Loucy (cell line): ENCODE data around the gene KRT8.

Source experiments
- EZH2phosphoT487 ChIP-seq: fragments of 200-600 bp; IDR thresholded peaks from 2 replicates; pipeline ENCODE4 v1.6.1; 2018; ENCODE audit warnings: antibody characterized with exemption, mild to moderate bottlenecking, moderate library complexity, borderline replicate concordance
- TF ChIP-seq, protein P1 (sequence below): fragments of 200-600 bp; sonication (generic); conservative IDR thresholded peaks from 2 replicates; pipeline ENCODE4 v1.5.1; 2014; ENCODE audit warnings: mild to moderate bottlenecking, antibody characterized with exemption, low read length

DNA sequence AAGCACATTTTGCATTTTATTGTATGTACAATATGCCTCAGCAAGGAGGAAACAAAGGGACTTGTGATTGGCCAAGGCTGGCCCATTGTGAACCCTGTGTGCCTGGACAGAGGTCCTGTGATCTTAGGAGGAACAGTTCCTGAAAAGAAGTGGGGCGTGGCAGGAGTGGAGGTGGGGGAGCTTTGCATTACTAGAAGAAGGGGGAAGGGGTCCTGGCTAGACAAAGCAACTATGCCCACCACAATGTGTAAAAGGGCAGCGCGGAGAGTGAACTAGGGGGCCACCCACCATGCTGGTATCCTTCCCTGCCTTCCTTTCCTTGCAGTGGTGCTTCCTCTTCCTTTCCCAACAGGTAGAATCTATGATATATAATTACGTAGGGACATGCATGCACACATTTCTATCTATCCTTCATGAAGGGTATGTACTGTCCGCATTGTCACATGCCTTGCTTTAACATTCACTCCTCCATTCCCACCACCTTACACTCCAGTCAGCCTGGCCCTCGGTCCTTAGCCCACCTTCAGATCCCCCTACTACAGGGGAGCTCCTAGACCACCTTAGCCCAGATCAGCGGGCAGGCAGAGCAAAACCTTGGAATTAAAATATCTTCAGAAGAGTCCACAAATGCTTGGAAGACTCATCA, 12.5 kb downstream of the KRT8 start:
- TF ChIP-seq, protein P1, sequence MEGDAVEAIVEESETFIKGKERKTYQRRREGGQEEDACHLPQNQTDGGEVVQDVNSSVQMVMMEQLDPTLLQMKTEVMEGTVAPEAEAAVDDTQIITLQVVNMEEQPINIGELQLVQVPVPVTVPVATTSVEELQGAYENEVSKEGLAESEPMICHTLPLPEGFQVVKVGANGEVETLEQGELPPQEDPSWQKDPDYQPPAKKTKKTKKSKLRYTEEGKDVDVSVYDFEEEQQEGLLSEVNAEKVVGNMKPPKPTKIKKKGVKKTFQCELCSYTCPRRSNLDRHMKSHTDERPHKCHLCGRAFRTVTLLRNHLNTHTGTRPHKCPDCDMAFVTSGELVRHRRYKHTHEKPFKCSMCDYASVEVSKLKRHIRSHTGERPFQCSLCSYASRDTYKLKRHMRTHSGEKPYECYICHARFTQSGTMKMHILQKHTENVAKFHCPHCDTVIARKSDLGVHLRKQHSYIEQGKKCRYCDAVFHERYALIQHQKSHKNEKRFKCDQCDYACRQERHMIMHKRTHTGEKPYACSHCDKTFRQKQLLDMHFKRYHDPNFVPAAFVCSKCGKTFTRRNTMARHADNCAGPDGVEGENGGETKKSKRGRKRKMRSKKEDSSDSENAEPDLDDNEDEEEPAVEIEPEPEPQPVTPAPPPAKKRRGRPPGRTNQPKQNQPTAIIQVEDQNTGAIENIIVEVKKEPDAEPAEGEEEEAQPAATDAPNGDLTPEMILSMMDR: no peak
- TF ChIP-seq EZH2phosphoT487: no peak
